IPS-NIHi11 (cell line): Measurements from ENCODE around the gene ENO4.

Source experiments
- DNase-seq: peaks from one replicate; pipeline ENCODE4 v3.0.0; 2012; ENCODE audit warnings: mixed read lengths, low spot score

The ENO4 gene

GRCh38 chr10:116870949-116871348, 21.6 kb downstream of the ENO4 start:
- DNase-seq = no peak

- DNase-seq = peak; percentile 33
These were observed 23.8 kb downstream of the ENO4 start for GRCh38 chr10:116873134-116873533.

GRCh38 chr10:116875897-116876296, 26.6 kb downstream of the ENO4 start:
- no peak for DNase-seq

- DNase-seq = no peak
These were observed 28.1 kb downstream of the ENO4 start for GRCh38 chr10:116877391-116877790.

- DNase-seq = no peak
These were observed 28.8 kb downstream of the ENO4 start for GRCh38 chr10:116878123-116878522.

- DNase-seq = no peak
These were observed 30.5 kb downstream of the ENO4 start for GRCh38 chr10:116879817-116880216.

- no peak for DNase-seq
These were observed 31.6 kb downstream of the ENO4 start for GRCh38 chr10:116880716-116881482.

GRCh38 chr10:116882639-116883038, 33.3 kb downstream of the ENO4 start:
- DNase-seq = no peak

- peak; percentile 34 for DNase-seq
These were observed 37.5 kb downstream of the ENO4 start for GRCh38 chr10:116886772-116887171.

GRCh38 chr10:116888380-116889055, 39.2 kb downstream of the ENO4 start:
- DNase-seq = peak; percentile 71

GRCh38 chr10:116889066-116889465, 39.8 kb downstream of the ENO4 start:
- no peak for DNase-seq

GRCh38 chr10:116891208-116891607, 41.9 kb downstream of the ENO4 start:
- no peak for DNase-seq

- DNase-seq = no peak
These were observed 43.8 kb downstream of the ENO4 start for GRCh38 chr10:116892907-116893685.

GRCh38 chr10:116893686-116894037, 44.4 kb downstream of the ENO4 start:
- no peak for DNase-seq

GRCh38 chr10:116899626-116900025, 50.3 kb downstream of the ENO4 start:
- no peak for DNase-seq

- no peak for DNase-seq
These were observed 56.5 kb downstream of the ENO4 start for GRCh38 chr10:116905845-116906210.

GRCh38 chr10:116907245-116907987, 58.1 kb downstream of the ENO4 start:
- DNase-seq = no peak

- DNase-seq = no peak
These were observed 60.0 kb downstream of the ENO4 start for GRCh38 chr10:116909307-116909706.

GRCh38 chr10:116910910-116911309, 61.6 kb downstream of the ENO4 start:
- no peak for DNase-seq

GRCh38 chr10:116912162-116912561, 62.9 kb downstream of the ENO4 start:
- DNase-seq = no peak

- no peak for DNase-seq
These were observed 64.4 kb downstream of the ENO4 start for GRCh38 chr10:116913695-116914094.

GRCh38 chr10:116915340-116915739, 66.0 kb downstream of the ENO4 start:
- DNase-seq = no peak
